GM15510 (cell line): ENCODE results near the gene KANSL1.

ENCODE experiments used
- POLR2A ChIP-seq: IDR thresholded peaks from 3 replicates; pipeline ENCODE4 v1.6.1; 2011; ENCODE audit warnings: borderline replicate concordance; ENCODE audit not compliant: insufficient read length; ENCODE audit errors: extremely low read depth

The KANSL1 gene

GRCh38 chr17:46082257-46082656 is 111.0 kb downstream of the KANSL1 start:
- TF ChIP-seq POLR2A = no peak

GRCh38 chr17:46081018-46081320 is 112.3 kb downstream of the KANSL1 start:
- TF ChIP-seq POLR2A = no peak

- no peak for TF ChIP-seq POLR2A
These were observed 112.9 kb downstream of the KANSL1 start for GRCh38 chr17:46080118-46081017.

- no peak for TF ChIP-seq POLR2A
These were observed 114.6 kb downstream of the KANSL1 start for GRCh38 chr17:46078675-46079074.

GRCh38 chr17:46074540-46074939 is 118.7 kb downstream of the KANSL1 start:
- no peak for TF ChIP-seq POLR2A

- no peak for TF ChIP-seq POLR2A
These were observed 120.2 kb downstream of the KANSL1 start for GRCh38 chr17:46072998-46073397.

- TF ChIP-seq POLR2A = no peak
These were observed 121.4 kb downstream of the KANSL1 start for GRCh38 chr17:46071796-46072195.

GRCh38 chr17:46064460-46064859 is 128.8 kb downstream of the KANSL1 start:
- no peak for TF ChIP-seq POLR2A

GRCh38 chr17:46063241-46063640 is 130.0 kb downstream of the KANSL1 start:
- TF ChIP-seq POLR2A = no peak

- TF ChIP-seq POLR2A = no peak
These were observed 131.8 kb downstream of the KANSL1 start for GRCh38 chr17:46061435-46061834.

- no peak for TF ChIP-seq POLR2A
These were observed 132.8 kb downstream of the KANSL1 start for GRCh38 chr17:46060461-46060860.

GRCh38 chr17:46059486-46059885 is 133.7 kb downstream of the KANSL1 start:
- no peak for TF ChIP-seq POLR2A

GRCh38 chr17:46057366-46057765 is 135.9 kb downstream of the KANSL1 start:
- TF ChIP-seq POLR2A = no peak

- TF ChIP-seq POLR2A = no peak
These were observed 136.4 kb downstream of the KANSL1 start for GRCh38 chr17:46056800-46057304.

GRCh38 chr17:46053911-46054534 is 139.2 kb downstream of the KANSL1 start:
- no peak for TF ChIP-seq POLR2A

- TF ChIP-seq POLR2A = no peak
These were observed 143.6 kb downstream of the KANSL1 start for GRCh38 chr17:46049656-46050055.

- no peak for TF ChIP-seq POLR2A
These were observed 145.4 kb downstream of the KANSL1 start for GRCh38 chr17:46047856-46048255.

GRCh38 chr17:46047398-46047797 is 145.8 kb downstream of the KANSL1 start:
- no peak for TF ChIP-seq POLR2A
